ENCODE measurements around the gene VAMP1. TPM values are rescaled to one million over a fixed set of nuclear protein-coding genes. Genes with fewer than 3 reads are reported as not detected.
A peak's percentile ranks its signal among the peaks of the same experiment; 100 is the strongest.

The VAMP1 gene
- total and polyA plus RNA-seq, 2 of the 13 experiments (the other 11 are each of a cell fraction or from before 2014, with no cell fraction given) = 2.5 to 7.4 TPM

GRCh38 chr12:6423267-6424007, 47.0 kb downstream of the VAMP1 start (continued):
- no peak for TF ChIP-seq ZFP91 (CRISPR knock-in tag; IDR thresholded peaks at IDR 0.05; ENCODE audit: borderline replicate concordance)
- TF ChIP-seq, protein P1, sequence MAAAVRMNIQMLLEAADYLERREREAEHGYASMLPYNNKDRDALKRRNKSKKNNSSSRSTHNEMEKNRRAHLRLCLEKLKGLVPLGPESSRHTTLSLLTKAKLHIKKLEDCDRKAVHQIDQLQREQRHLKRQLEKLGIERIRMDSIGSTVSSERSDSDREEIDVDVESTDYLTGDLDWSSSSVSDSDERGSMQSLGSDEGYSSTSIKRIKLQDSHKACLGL (CRISPR knock-in tag; IDR thresholded peaks at IDR 0.05) = no peak
- TF ChIP-seq HNRNPLL (IDR thresholded peaks at IDR 0.05; ENCODE audit: low read depth, low read length, poor library complexity, severe bottlenecking) = no peak
- no peak for TF ChIP-seq HNRNPL (IDR thresholded peaks at IDR 0.05; ENCODE audit: low read depth, low read length)
- TF ChIP-seq FOSL1 (CRISPR knock-in tag; IDR thresholded peaks at IDR 0.05; ENCODE audit: borderline replicate concordance) = no peak
- TF ChIP-seq NFKB2 (CRISPR knock-in tag; IDR thresholded peaks at IDR 0.05; ENCODE audit: borderline replicate concordance) = peak; percentile 32; the same call in 1 of the 2 replicates
- no peak for TF ChIP-seq NFKBIZ (CRISPR knock-in tag; IDR thresholded peaks at IDR 0.05)
- no peak for TF ChIP-seq ZC3H13 (CRISPR knock-in tag; IDR thresholded peaks at IDR 0.05)
- TF ChIP-seq YY1 (IDR thresholded peaks at IDR 0.05; ENCODE audit: insufficient read depth, insufficient replicate concordance, low read depth, low read length) = peak; percentile 39
- no peak for TF ChIP-seq THAP9 (CRISPR knock-in tag; IDR thresholded peaks at IDR 0.05; ENCODE audit: borderline replicate concordance)
- TF ChIP-seq, protein P2, sequence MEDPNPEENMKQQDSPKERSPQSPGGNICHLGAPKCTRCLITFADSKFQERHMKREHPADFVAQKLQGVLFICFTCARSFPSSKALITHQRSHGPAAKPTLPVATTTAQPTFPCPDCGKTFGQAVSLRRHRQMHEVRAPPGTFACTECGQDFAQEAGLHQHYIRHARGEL (CRISPR knock-in tag; IDR thresholded peaks at IDR 0.05) = no peak
- TF ChIP-seq RFX3 (CRISPR knock-in tag; IDR thresholded peaks at IDR 0.05) = no peak
- TF ChIP-seq, protein P3, sequence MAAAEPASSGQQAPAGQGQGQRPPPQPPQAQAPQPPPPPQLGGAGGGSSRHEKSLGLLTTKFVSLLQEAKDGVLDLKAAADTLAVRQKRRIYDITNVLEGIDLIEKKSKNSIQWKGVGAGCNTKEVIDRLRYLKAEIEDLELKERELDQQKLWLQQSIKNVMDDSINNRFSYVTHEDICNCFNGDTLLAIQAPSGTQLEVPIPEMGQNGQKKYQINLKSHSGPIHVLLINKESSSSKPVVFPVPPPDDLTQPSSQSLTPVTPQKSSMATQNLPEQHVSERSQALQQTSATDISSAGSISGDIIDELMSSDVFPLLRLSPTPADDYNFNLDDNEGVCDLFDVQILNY (CRISPR knock-in tag; conservative IDR thresholded peaks at IDR 0.05) = no peak
- TF ChIP-seq GATAD2A (CRISPR knock-in tag; IDR thresholded peaks at IDR 0.05) = peak; percentile 75
- TF ChIP-seq GMEB2 (CRISPR knock-in tag; IDR thresholded peaks at IDR 0.05; ENCODE audit: low read depth) = no peak
- TF ChIP-seq, protein P4, sequence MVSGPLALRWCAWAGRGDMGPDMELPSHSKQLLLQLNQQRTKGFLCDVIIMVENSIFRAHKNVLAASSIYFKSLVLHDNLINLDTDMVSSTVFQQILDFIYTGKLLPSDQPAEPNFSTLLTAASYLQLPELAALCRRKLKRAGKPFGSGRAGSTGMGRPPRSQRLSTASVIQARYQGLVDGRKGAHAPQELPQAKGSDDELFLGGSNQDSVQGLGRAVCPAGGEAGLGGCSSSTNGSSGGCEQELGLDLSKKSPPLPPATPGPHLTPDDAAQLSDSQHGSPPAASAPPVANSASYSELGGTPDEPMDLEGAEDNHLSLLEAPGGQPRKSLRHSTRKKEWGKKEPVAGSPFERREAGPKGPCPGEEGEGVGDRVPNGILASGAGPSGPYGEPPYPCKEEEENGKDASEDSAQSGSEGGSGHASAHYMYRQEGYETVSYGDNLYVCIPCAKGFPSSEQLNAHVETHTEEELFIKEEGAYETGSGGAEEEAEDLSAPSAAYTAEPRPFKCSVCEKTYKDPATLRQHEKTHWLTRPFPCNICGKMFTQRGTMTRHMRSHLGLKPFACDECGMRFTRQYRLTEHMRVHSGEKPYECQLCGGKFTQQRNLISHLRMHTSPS (CRISPR knock-in tag; IDR thresholded peaks at IDR 0.05; ENCODE audit: low read depth) = no peak
- no peak for TF ChIP-seq ZNF207 (IDR thresholded peaks at IDR 0.05; ENCODE audit: borderline replicate concordance)
